ENCODE measurements around the gene MRPS2. TPM values are rescaled to one million over a fixed set of nuclear protein-coding genes. Genes with fewer than 3 reads are reported as not detected.
"Not testable (repeated sequence)": the region's sequence is repeated elsewhere in the genome, so short reads cannot be mapped to it uniquely, and the experiment has no call there.

MRPS2 gene
- total RNA-seq, 3 donors from 2014 or later (not counting 1 experiment from before 2014, with no cell fraction given), result 15.6 to 26.7 (median 24.7) TPM

GRCh38 chr9:135455401-135456030, 45.0 kb upstream of the MRPS2 start:
- Mint-ChIP-seq H3K9me3 (no peaks in the 10 kb centered on the region), H3K4me3 (no peak overlapping the region), H3K36me3 (no peaks in the 10 kb centered on the region), H3K27me3 (ENCODE audit: low read depth in 2 of 2) (peaks cover 16% of the 10 kb centered on the region in 2 donors), H3K4me1 (no peaks in the 10 kb centered on the region), H3K27ac (no peak overlapping the region)
- no peak overlapping the region for H3K4me3 ChIP-seq (ENCODE audit: low read length)
- no peaks in the 10 kb centered on the region for H3K36me3 ChIP-seq (ENCODE audit: control insufficient read depth, insufficient read depth, low read length)
- intact Hi-C loops (cut with micrococcal nuclease), result no loop called here
- 84% methylated on average over 21 of the region's 23 CpGs for WGBS (ENCODE audit: insufficient coverage)
- no peaks in the 10 kb centered on the region for H3K4me1 ChIP-seq (ENCODE audit: control insufficient read depth, insufficient read depth, low read length)
- H3K9me3 ChIP-seq (ENCODE audit: control insufficient read depth, insufficient read depth, low read length), result no peaks in the 10 kb centered on the region
- DNase-seq, result no peak
- TF ChIP-seq CTCF (IDR thresholded peaks at IDR 0.05), result no peak
- H3K27ac ChIP-seq (ENCODE audit: low read length), result no peak overlapping the region
- no peaks in the 10 kb centered on the region for H3K27me3 ChIP-seq (ENCODE audit: control insufficient read depth, insufficient read depth, low read length)
- no peak for ATAC-seq

- intact Hi-C loops (cut with micrococcal nuclease), result no loop called here
- Mint-ChIP-seq H3K27me3 (ENCODE audit: low read depth in 2 of 2) (peaks cover 16 to 19% of the 10 kb centered on the region in 2 donors), H3K27ac (no peak overlapping the region), H3K36me3 (no peaks in the 10 kb centered on the region), H3K4me1 (no peaks in the 10 kb centered on the region), H3K4me3 (no peak overlapping the region), H3K9me3 (no peaks in the 10 kb centered on the region)
- Histone ChIP-seq H3K27ac (ENCODE audit: low read length) (no peak overlapping the region), H3K4me1 (ENCODE audit: control insufficient read depth, insufficient read depth, low read length) (no peaks in the 10 kb centered on the region), H3K4me3 (ENCODE audit: low read length) (no peak overlapping the region), H3K9me3 (ENCODE audit: control insufficient read depth, insufficient read depth, low read length) (no peaks in the 10 kb centered on the region), H3K36me3 (ENCODE audit: control insufficient read depth, insufficient read depth, low read length) (no peaks in the 10 kb centered on the region), H3K27me3 (ENCODE audit: control insufficient read depth, insufficient read depth, low read length) (no peaks in the 10 kb centered on the region)
- TF ChIP-seq CTCF (IDR thresholded peaks at IDR 0.05), result no peak
- DNase-seq (no peak), ATAC-seq (no peak)
- 59% methylated on average over 17 of the region's 19 CpGs for WGBS (ENCODE audit: insufficient coverage)
Observed at GRCh38 chr9:135456436-135457104, 43.9 kb upstream of the MRPS2 start.

- DNase-seq; H3K36me3 ChIP-seq (ENCODE audit: control insufficient read depth, insufficient read depth, low read length); H3K27me3 ChIP-seq (ENCODE audit: control insufficient read depth, insufficient read depth, low read length); H3K9me3 Mint-ChIP-seq; H3K4me1 Mint-ChIP-seq; ATAC-seq; H3K36me3 Mint-ChIP-seq; H3K4me3 Mint-ChIP-seq; H3K4me1 ChIP-seq (ENCODE audit: control insufficient read depth, insufficient read depth, low read length); H3K27ac Mint-ChIP-seq; intact Hi-C loops (cut with micrococcal nuclease); H3K4me3 ChIP-seq (ENCODE audit: low read length); H3K9me3 ChIP-seq (ENCODE audit: control insufficient read depth, insufficient read depth, low read length); H3K27ac ChIP-seq (ENCODE audit: low read length): not testable (repeated sequence)
- WGBS (ENCODE audit: insufficient coverage), result 90% methylated on average over 5 of the region's 5 CpGs
- H3K27me3 Mint-ChIP-seq (ENCODE audit: low read depth in 2 of 2), result peaks cover 16 to 22% of the 10 kb centered on the region in 2 donors
Observed at GRCh38 chr9:135458478-135458877, 42.0 kb upstream of the MRPS2 start.

- no peaks in the 10 kb centered on the region for H3K9me3 ChIP-seq (ENCODE audit: control insufficient read depth, insufficient read depth, low read length)
- no peaks in the 10 kb centered on the region for H3K4me1 ChIP-seq (ENCODE audit: control insufficient read depth, insufficient read depth, low read length)
- ATAC-seq, result no peak
- Mint-ChIP-seq H3K36me3 (no peaks in the 10 kb centered on the region), H3K4me3 (no peak overlapping the region), H3K9me3 (no peaks in the 10 kb centered on the region), H3K4me1 (no peaks in the 10 kb centered on the region), H3K27me3 (ENCODE audit: low read depth in 2 of 2) (peaks cover 2 to 17% of the 10 kb centered on the region in 2 donors), H3K27ac (no peak overlapping the region)
- H3K27me3 ChIP-seq (ENCODE audit: control insufficient read depth, insufficient read depth, low read length), result no peaks in the 10 kb centered on the region
- 86% methylated on average over 11 of the region's 11 CpGs for WGBS (ENCODE audit: insufficient coverage)
- intact Hi-C loops (cut with micrococcal nuclease), result no loop called here
- no peak for DNase-seq
- no peaks in the 10 kb centered on the region for H3K36me3 ChIP-seq (ENCODE audit: control insufficient read depth, insufficient read depth, low read length)
- TF ChIP-seq CTCF (IDR thresholded peaks at IDR 0.05), result no peak
- no peak overlapping the region for H3K4me3 ChIP-seq (ENCODE audit: low read length)
- no peak overlapping the region for H3K27ac ChIP-seq (ENCODE audit: low read length)
Observed at GRCh38 chr9:135461936-135462335, 38.5 kb upstream of the MRPS2 start.

Data from natural killer cell (primary cell).